Measurements from ENCODE around the gene RPL6. TPM values are rescaled to one million over a fixed set of nuclear protein-coding genes. Genes with fewer than 3 reads are reported as not detected.
"Not testable (repeated sequence)": the region's sequence is repeated elsewhere in the genome, so short reads cannot be mapped to it uniquely, and the experiment has no call there.

RPL6 gene
- 1,000 to 10,000 TPM; 1,278 to 1,553 (median 1,492) TPM for total RNA-seq

DNA sequence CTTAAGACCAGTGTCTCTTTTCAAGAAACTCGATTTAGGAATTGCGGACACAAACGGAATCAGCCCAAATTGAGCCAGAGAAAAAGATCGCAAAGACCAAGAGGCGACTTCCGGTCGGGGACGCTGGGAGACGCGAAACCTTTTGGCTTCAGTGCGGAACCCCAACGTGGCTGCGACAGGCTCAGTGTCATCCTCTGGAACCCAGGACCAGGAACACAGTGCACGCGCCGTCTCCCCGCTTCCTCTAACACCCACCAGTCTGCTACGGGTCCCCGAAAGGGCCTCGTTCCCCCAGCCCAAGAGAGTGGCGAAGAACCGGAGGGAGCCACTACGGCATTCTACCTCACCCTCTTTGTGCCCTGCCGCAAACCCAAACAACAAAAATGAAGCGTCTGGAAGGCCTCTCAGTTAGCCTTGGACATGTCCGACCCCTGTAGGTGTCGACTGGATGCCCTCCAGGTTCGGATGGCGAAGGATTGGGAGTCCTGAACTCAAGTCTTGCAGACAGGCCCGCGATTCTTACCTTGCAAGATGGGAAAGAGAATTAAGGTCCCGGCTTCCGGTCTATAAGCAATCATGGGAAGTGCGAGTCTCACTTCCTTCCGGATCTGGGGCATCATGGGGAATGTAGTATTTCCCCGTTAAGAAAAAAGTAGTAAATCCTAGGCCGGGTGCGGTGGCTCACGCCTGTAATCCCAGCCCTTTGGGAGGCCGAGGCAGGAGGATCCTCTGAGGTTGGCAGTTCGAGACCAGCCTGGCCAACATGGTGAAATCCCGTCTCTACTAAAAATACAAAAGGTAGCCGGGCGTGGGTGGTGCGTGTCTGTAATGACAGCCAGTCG is at the start of gene RPL6:
RPL6 (minus strand) TSS at position 542 of the 842 bp plus-strand sequence. CDS start 949 bp downstream, outside the sequence.
- H3K36me3 ChIP-seq, result no peaks in the 10 kb centered on the region
- TF ChIP-seq, protein P1, sequence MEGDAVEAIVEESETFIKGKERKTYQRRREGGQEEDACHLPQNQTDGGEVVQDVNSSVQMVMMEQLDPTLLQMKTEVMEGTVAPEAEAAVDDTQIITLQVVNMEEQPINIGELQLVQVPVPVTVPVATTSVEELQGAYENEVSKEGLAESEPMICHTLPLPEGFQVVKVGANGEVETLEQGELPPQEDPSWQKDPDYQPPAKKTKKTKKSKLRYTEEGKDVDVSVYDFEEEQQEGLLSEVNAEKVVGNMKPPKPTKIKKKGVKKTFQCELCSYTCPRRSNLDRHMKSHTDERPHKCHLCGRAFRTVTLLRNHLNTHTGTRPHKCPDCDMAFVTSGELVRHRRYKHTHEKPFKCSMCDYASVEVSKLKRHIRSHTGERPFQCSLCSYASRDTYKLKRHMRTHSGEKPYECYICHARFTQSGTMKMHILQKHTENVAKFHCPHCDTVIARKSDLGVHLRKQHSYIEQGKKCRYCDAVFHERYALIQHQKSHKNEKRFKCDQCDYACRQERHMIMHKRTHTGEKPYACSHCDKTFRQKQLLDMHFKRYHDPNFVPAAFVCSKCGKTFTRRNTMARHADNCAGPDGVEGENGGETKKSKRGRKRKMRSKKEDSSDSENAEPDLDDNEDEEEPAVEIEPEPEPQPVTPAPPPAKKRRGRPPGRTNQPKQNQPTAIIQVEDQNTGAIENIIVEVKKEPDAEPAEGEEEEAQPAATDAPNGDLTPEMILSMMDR (IDR thresholded peaks at IDR 0.05), result peak in 1 of 4 experiments; percentile 6
- peak; percentile 46 to 69 for TF ChIP-seq POLR2A (IDR thresholded peaks at IDR 0.05)
- DNase-seq, result peak; percentile 70 to 84
- peak within 1 kb of the TSS; percentile 68 to 87 for H3K4me3 ChIP-seq
- H3K27ac ChIP-seq, result peak within 1 kb of the TSS; percentile 88 to 93
- no peaks in the 10 kb centered on the region for H3K9me3 ChIP-seq
- H3K27me3 ChIP-seq, result no peaks in the 10 kb centered on the region
- intact Hi-C loops (cut with DNase I; ENCODE audit: low total_unique reads), result no loop called here
- peaks cover 0 to 9% of the 10 kb centered on the region in 2 donors for H3K4me1 ChIP-seq

DNA sequence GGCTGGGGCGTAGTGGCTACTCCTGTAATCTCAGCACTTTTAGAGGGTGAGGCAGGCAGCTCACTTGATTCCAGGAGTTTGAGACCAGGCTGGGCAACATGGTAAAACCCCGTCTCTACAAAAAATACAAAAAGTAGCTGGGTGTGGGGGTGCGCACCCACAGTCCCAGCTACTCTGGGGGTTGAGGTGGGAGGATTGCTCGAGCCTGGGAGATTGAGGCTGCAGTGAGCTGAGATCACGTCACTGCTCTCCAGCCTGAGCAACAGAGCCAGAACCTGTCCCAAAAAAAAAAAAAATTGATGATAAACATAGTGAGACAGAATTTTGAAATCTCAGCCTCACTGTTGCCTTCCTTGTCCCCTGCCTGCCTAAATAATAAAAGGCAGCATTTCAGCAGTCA is 49.3 kb upstream of the RPL6 start:
- no peak overlapping the region for H3K4me3 ChIP-seq
- no peaks in the 10 kb centered on the region for H3K9me3 ChIP-seq
- TF ChIP-seq POLR2A (IDR thresholded peaks at IDR 0.05), result no peak
- TF ChIP-seq, protein P1 (IDR thresholded peaks at IDR 0.05), result no peak
- H3K27ac ChIP-seq, result no peak overlapping the region
- intact Hi-C loops (cut with DNase I; ENCODE audit: low total_unique reads), result no loop called here
- H3K27me3 ChIP-seq, result no peaks in the 10 kb centered on the region
- no peaks in the 10 kb centered on the region for H3K36me3 ChIP-seq
- no peaks in the 10 kb centered on the region for H3K4me1 ChIP-seq
- DNase-seq, result no peak

DNA sequence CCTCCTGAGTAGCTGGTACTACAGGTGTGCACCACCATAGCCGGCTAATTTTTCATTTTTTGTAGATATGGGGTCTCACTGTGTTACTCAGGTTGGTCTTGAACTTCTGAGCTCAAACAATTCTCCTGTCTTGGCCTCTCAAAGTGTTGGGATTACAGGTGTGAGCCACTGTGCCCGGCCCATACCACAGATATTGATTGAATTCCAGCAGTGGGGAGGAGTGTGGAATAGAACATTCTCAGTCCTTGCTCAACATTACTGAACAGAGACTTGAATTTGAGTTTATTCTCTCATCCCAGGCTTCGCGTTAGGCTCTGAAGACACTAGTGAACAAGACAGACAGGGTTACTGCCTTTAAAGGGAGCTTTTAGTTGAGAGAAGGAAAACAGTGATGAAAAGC is 48.9 kb upstream of the RPL6 start:
- no peak overlapping the region for H3K4me3 ChIP-seq
- TF ChIP-seq, protein P1 (IDR thresholded peaks at IDR 0.05), result no peak
- TF ChIP-seq POLR2A (IDR thresholded peaks at IDR 0.05), result no peak
- no peaks in the 10 kb centered on the region for H3K27me3 ChIP-seq
- H3K36me3 ChIP-seq, result no peaks in the 10 kb centered on the region
- no peak overlapping the region for H3K27ac ChIP-seq
- intact Hi-C loops (cut with DNase I; ENCODE audit: low total_unique reads), result no loop called here
- no peak for DNase-seq
- no peaks in the 10 kb centered on the region for H3K9me3 ChIP-seq
- no peaks in the 10 kb centered on the region for H3K4me1 ChIP-seq

DNA sequence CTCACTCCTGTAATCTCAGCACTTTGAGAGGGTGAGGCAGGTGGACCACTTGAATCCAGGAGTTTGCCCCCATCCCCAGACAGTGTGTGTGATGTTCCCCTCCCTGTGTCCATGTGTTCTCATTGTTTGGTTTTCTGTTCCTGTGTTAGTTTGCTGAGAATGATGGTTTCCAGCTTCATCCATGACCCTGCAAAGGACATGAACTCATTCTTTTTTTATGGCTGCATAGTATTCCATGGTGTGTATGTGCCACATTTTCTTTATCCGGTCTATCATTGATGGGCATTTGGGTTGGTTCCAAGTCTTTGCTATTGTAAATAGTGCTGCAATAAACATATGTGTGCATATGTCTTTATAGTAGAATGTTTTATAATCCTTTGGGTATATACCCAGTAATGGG is 47.7 kb upstream of the RPL6 start:
- H3K9me3 ChIP-seq; H3K4me3 ChIP-seq; DNase-seq; H3K27ac ChIP-seq; H3K36me3 ChIP-seq; intact Hi-C loops (cut with DNase I; ENCODE audit: low total_unique reads); H3K4me1 ChIP-seq; H3K27me3 ChIP-seq: not testable (repeated sequence)

DNA sequence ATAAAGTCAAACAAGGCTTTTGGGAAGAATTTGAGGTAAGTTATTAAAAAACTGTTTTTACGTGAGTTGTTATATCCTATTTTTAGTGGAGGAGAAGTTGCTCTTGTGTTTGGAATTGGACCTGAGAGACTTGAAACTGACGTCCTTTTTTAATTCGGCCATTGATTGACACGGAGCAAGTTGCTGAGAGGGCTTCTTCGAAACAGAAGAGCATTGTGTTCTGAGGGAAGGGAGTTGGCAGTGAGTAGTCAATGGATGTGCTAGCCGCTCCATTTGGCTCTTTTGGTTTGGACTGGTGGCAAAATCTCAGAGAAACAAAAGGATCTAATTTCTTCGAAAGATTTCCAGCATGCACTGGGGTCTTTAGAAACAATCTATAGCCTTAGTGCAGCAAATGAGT is 46.6 kb upstream of the RPL6 start:
- H3K36me3 ChIP-seq, result no peaks in the 10 kb centered on the region
- intact Hi-C loops (cut with DNase I; ENCODE audit: low total_unique reads), result no loop called here
- no peak for DNase-seq
- no peak for TF ChIP-seq POLR2A (IDR thresholded peaks at IDR 0.05)
- TF ChIP-seq, protein P1 (IDR thresholded peaks at IDR 0.05), result no peak
- H3K9me3 ChIP-seq, result no peaks in the 10 kb centered on the region
- no peak overlapping the region for H3K4me3 ChIP-seq
- no peaks in the 10 kb centered on the region for H3K27me3 ChIP-seq
- H3K4me1 ChIP-seq, result no peaks in the 10 kb centered on the region
- H3K27ac ChIP-seq, result no peak overlapping the region

All from uterus (tissue), 4 donors.